Astrocyte (in vitro differentiated cells and primary cell): ENCODE data around the gene UCN2. TPM values are rescaled to one million over a fixed set of nuclear protein-coding genes. Genes with fewer than 3 reads are reported as not detected.

Experiments
- DNase-seq: peaks from one replicate; pipeline ENCODE4 v3.0.0-alpha.2; 2010; ENCODE audit warnings: low read depth
- FAIRE-seq: peaks from 2 replicates; lab custom pipeline; 2011; peaks lifted over from hg19 to GRCh38; lab: Jason Lieb, UNC
- H2AFZ ChIP-seq: 2 replicates; pipeline ENCODE4 v1.6.0; 2012; ENCODE audit warnings: low read depth, low read length, inconsistent platforms
- H3K27ac ChIP-seq: 2 replicates; pipeline ENCODE4 v1.5.1; 2011; ENCODE audit warnings: low read depth, low read length, inconsistent platforms
- H3K27me3 ChIP-seq: 2 replicates; pipeline ENCODE4 v1.6.0; 2011; ENCODE audit warnings: low read length, inconsistent platforms; ENCODE audit not compliant: insufficient read depth
- H3K36me3 ChIP-seq: 2 replicates; pipeline ENCODE4 v1.5.1; 2011; ENCODE audit warnings: low read length, inconsistent platforms; ENCODE audit not compliant: insufficient read depth
- H3K4me1 ChIP-seq: 2 replicates; pipeline ENCODE4 v1.5.1; 2011; ENCODE audit warnings: low read length, inconsistent platforms; ENCODE audit not compliant: insufficient read depth
- H3K4me2 ChIP-seq: 2 replicates; pipeline ENCODE4 v1.6.0; 2012; ENCODE audit warnings: low read length, inconsistent platforms
- H3K4me3 ChIP-seq: 2 replicates; pipeline ENCODE4 v1.5.1; 2011; ENCODE audit warnings: low read depth, mild to moderate bottlenecking, low read length, inconsistent platforms; ENCODE audit not compliant: insufficient read depth
- H3K79me2 ChIP-seq: 2 replicates; pipeline ENCODE4 v1.6.0; 2012; ENCODE audit warnings: mild to moderate bottlenecking, low read length, inconsistent platforms; ENCODE audit not compliant: insufficient read depth
- H3K9ac ChIP-seq: 2 replicates; pipeline ENCODE4 v1.6.0; 2012; ENCODE audit warnings: mild to moderate bottlenecking, low read length, inconsistent platforms
- H3K9me3 ChIP-seq: 2 replicates; pipeline ENCODE4 v1.5.1; 2012; ENCODE audit warnings: low read depth, mild to moderate bottlenecking, low read length, inconsistent platforms; ENCODE audit not compliant: insufficient read depth
- H4K20me1 ChIP-seq: 2 replicates; pipeline ENCODE4 v1.6.0; 2012; ENCODE audit warnings: low read length, inconsistent platforms; ENCODE audit not compliant: insufficient read depth
- H3K27ac Mint-ChIP-seq: one replicate; pipeline ENCODE4 v1.8.0; 2021; ENCODE audit warnings: mild to moderate bottlenecking, mixed read lengths; ENCODE audit not compliant: unreplicated experiment
- H3K27me3 Mint-ChIP-seq: one replicate; pipeline ENCODE4 v1.8.0; 2021; ENCODE audit warnings: low read depth, mixed read lengths; ENCODE audit not compliant: unreplicated experiment
- H3K36me3 Mint-ChIP-seq: one replicate; pipeline ENCODE4 v1.8.0; 2021; ENCODE audit warnings: low read depth, mixed read lengths; ENCODE audit not compliant: unreplicated experiment
- H3K4me1 Mint-ChIP-seq: one replicate; pipeline ENCODE4 v1.8.0; 2021; ENCODE audit warnings: low read depth, mixed read lengths; ENCODE audit not compliant: unreplicated experiment
- H3K4me3 Mint-ChIP-seq: one replicate; pipeline ENCODE4 v1.8.0; 2021; ENCODE audit warnings: mild to moderate bottlenecking, moderate library complexity, mixed read lengths; ENCODE audit not compliant: unreplicated experiment
- H3K9me3 Mint-ChIP-seq: one replicate; pipeline ENCODE4 v1.8.0; 2021; ENCODE audit warnings: mild to moderate bottlenecking, mixed read lengths; ENCODE audit not compliant: unreplicated experiment
- CTCF ChIP-seq: IDR thresholded peaks from 2 replicates; pipeline ENCODE4 v1.5.1; 2011; ENCODE audit warnings: low read depth, mild to moderate bottlenecking, inconsistent platforms, low read length, moderate library complexity; ENCODE audit not compliant: insufficient read depth
- EZH2 ChIP-seq: IDR thresholded peaks from 2 replicates; pipeline ENCODE4 v1.6.1; 2012; ENCODE audit warnings: mild to moderate bottlenecking, low read length, inconsistent platforms; ENCODE audit not compliant: insufficient read depth
- total RNA-seq: library from RNA; stranded (reverse); gene quantifications from 2 replicates; pipeline ENCODE4 v1.2.1, GENCODE V29; 2021

Gene UCN2
- total RNA-seq, 1 donor from 2014 or later: 3.3 TPM

GRCh38 chr3:48558493-48559134 lies 5.0 kb downstream of the UCN2 start:
- Histone ChIP-seq H4K20me1 (peaks cover 23% of the 10 kb centered on the region), H2AFZ (no peak overlapping the region), H3K4me3 (no peak overlapping the region), H3K4me1 (peaks cover 53% of the 10 kb centered on the region), H3K27me3 (no peaks in the 10 kb centered on the region), H3K27ac (no peak overlapping the region), H3K36me3 (no peaks in the 10 kb centered on the region), H3K4me2 (no peak overlapping the region), H3K79me2 (peaks cover 11% of the 10 kb centered on the region), H3K9ac (no peak overlapping the region), H3K9me3 (no peaks in the 10 kb centered on the region)
- Mint-ChIP-seq H3K36me3 (peaks cover 5% of the 10 kb centered on the region), H3K27me3 (no peaks in the 10 kb centered on the region), H3K4me1 (peaks cover 47% of the 10 kb centered on the region), H3K27ac (no peak overlapping the region), H3K9me3 (no peaks in the 10 kb centered on the region), H3K4me3 (peak overlapping the region; percentile 70)
- DNase-seq (no peak), FAIRE-seq (no peak)
- no peak for TF ChIP-seq CTCF

- Histone ChIP-seq H3K4me2 (peak within 1 kb of the TSS; percentile 85), H3K4me1 (peaks cover 40% of the 10 kb centered on the region), H3K27me3 (no peaks in the 10 kb centered on the region), H3K4me3 (peak within 1 kb of the TSS; percentile 53), H3K79me2 (peaks cover 11% of the 10 kb centered on the region), H2AFZ (peak within 1 kb of the TSS; percentile 79), H3K36me3 (no peaks in the 10 kb centered on the region), H4K20me1 (peaks cover 23% of the 10 kb centered on the region), H3K27ac (no peak within 1 kb of the TSS), H3K9me3 (no peaks in the 10 kb centered on the region), H3K9ac (peak within 1 kb of the TSS; percentile 73)
- Mint-ChIP-seq H3K27ac (peak within 1 kb of the TSS; percentile 84), H3K9me3 (no peaks in the 10 kb centered on the region), H3K36me3 (peaks cover 9% of the 10 kb centered on the region), H3K4me1 (peaks cover 43% of the 10 kb centered on the region), H3K4me3 (peak within 1 kb of the TSS; percentile 88), H3K27me3 (no peaks in the 10 kb centered on the region)
- no peak for FAIRE-seq
- DNase-seq: peak; percentile 97
- no peak for TF ChIP-seq CTCF
- TF ChIP-seq EZH2: no peak
Observed at GRCh38 chr3:48556796-48557626, 6.6 kb downstream of the UCN2 start, which contains the start of gene PFKFB4. Gene PFKFB4, minus strand, starts transcription at chr3:48556803. Its CDS starts 26 bp downstream, at chr3:48556777.
